Endothelial cell of umbilical vein (primary cell): Measurements from ENCODE around the gene CLDN16.

Source experiments
- CTCF ChIP-seq, 2 donors: IDR thresholded peaks; 1 replicate in 1 of 2; 2 replicates in 1 of 2; pipeline ENCODE4 v1.5.1; 2011; ENCODE audit warnings: low read length in 2 of 2, mild to moderate bottlenecking in 2 of 2, moderate library complexity in 2 of 2, control low read depth in 1 of 2, inconsistent platforms in 1 of 2, low read depth in 1 of 2; ENCODE audit not compliant: insufficient read depth in 1 of 2; ENCODE audit errors: extremely low read depth in 1 of 2
- POLR2A ChIP-seq: IDR thresholded peaks from 2 replicates; pipeline ENCODE4 v1.6.1; 2012; ENCODE audit warnings: low read depth, mild to moderate bottlenecking, control low read depth, low read length
- POLR2AphosphoS5 ChIP-seq: IDR thresholded peaks from 2 replicates; pipeline ENCODE4 v1.6.1; 2012; ENCODE audit warnings: low read depth, mild to moderate bottlenecking, control low read depth, low read length, moderate library complexity; ENCODE audit not compliant: insufficient read depth

GRCh38 chr3:190370369-190370768 is 17.6 kb upstream of the CLDN16 start:
- TF ChIP-seq CTCF (IDR thresholded peaks at IDR 0.05; ENCODE audit: extremely low read depth in 1 of 2, insufficient read depth in 1 of 2, low read depth in 1 of 2, low read length in 2 of 2): no peak
- TF ChIP-seq POLR2A: no peak
- no peak for TF ChIP-seq POLR2AphosphoS5
